Epithelial cell of esophagus (primary cell): ENCODE measurements around the gene BZW2.

Experiments used
- DNase-seq: peaks from one replicate; pipeline ENCODE4 v3.0.0; 2010; ENCODE audit warnings: low read depth
- H3K4me3 ChIP-seq: 2 replicates; pipeline ENCODE4 v1.5.1; 2011; ENCODE audit warnings: mild to moderate bottlenecking, low read length, control low read depth
- CTCF ChIP-seq: IDR thresholded peaks from 2 replicates; pipeline ENCODE4 v1.5.1; 2011; ENCODE audit warnings: low read depth, mild to moderate bottlenecking, low read length, control low read depth, inconsistent platforms; ENCODE audit not compliant: insufficient read depth; ENCODE audit errors: missing control alignments

BZW2 gene

GRCh38 chr7:16715928-16716327 is 69.9 kb downstream of the BZW2 start:
- no peak for TF ChIP-seq CTCF
- DNase-seq = no peak
- H3K4me3 ChIP-seq = no peak overlapping the region

GRCh38 chr7:16718111-16718656 is 72.2 kb downstream of the BZW2 start:
- no peak overlapping the region for H3K4me3 ChIP-seq
- TF ChIP-seq CTCF = no peak
- no peak for DNase-seq

GRCh38 chr7:16719699-16720098 is 73.7 kb downstream of the BZW2 start:
- no peak overlapping the region for H3K4me3 ChIP-seq
- DNase-seq = peak; percentile 58
- no peak for TF ChIP-seq CTCF

GRCh38 chr7:16721541-16721940 is 75.6 kb downstream of the BZW2 start:
- TF ChIP-seq CTCF = no peak
- DNase-seq = no peak
- H3K4me3 ChIP-seq = no peak overlapping the region

GRCh38 chr7:16724344-16724743 is 78.4 kb downstream of the BZW2 start:
- no peak for TF ChIP-seq CTCF
- H3K4me3 ChIP-seq = no peak overlapping the region
- no peak for DNase-seq

GRCh38 chr7:16726189-16726588 is 80.2 kb downstream of the BZW2 start:
- no peak for DNase-seq
- no peak overlapping the region for H3K4me3 ChIP-seq
- TF ChIP-seq CTCF = no peak

- peak; percentile 66 for DNase-seq
- TF ChIP-seq CTCF = no peak
- no peak overlapping the region for H3K4me3 ChIP-seq
Measured at GRCh38 chr7:16727736-16728135, 81.8 kb downstream of the BZW2 start.
